Measurements from ENCODE around the gene VAC14.

DNA sequence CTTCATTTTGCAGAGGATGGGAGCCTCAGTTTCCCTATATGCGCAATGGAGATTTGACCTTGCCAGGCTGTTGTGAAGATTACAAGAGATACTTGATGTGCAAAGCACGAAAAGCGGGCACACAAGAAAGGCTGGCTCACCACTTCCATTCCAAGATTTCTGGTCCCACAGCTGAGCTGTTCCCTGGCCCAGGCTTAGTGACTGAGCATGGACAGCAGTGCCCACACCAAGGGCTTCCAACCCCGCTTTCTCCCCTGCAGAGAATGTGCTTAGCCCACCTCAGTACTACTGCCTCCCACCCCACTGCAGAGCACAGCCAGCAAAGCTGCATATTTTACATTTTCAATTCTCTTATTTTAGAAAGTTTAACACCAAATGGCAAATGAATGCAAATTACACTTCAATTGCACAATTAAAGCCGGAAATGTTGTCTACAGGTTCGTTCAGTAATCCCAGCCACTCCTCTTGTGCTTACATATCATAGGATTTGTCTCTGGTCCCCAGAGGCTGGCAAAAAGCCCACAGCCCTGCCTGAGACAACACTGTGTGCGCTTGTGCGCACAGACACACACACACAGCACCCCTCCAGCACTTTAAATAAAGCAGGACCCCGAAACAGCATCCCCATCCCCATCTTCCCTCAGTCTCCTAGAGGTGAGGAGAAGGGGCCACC lies 51.8 kb downstream of the VAC14 start:
- TF ChIP-seq YY1 (IDR thresholded peaks at IDR 0.05; ENCODE audit: insufficient read depth, insufficient read length) (no peak), ZNF274 (IDR thresholded peaks at IDR 0.05; ENCODE audit: low read depth, low read length) (no peak), SUZ12 (IDR thresholded peaks at IDR 0.05; ENCODE audit: extremely low read depth, insufficient read depth, insufficient read length) (no peak)
